ENCODE results near the gene C5orf15.

- TF ChIP-seq EZH2 (IDR thresholded peaks at IDR 0.05; ENCODE audit: low read length, unreplicated experiment) (no peak), EZH2phosphoT487 (IDR thresholded peaks at IDR 0.05; ENCODE audit: borderline replicate concordance, low read length) (no peak)
- TF ChIP-seq, protein P1, sequence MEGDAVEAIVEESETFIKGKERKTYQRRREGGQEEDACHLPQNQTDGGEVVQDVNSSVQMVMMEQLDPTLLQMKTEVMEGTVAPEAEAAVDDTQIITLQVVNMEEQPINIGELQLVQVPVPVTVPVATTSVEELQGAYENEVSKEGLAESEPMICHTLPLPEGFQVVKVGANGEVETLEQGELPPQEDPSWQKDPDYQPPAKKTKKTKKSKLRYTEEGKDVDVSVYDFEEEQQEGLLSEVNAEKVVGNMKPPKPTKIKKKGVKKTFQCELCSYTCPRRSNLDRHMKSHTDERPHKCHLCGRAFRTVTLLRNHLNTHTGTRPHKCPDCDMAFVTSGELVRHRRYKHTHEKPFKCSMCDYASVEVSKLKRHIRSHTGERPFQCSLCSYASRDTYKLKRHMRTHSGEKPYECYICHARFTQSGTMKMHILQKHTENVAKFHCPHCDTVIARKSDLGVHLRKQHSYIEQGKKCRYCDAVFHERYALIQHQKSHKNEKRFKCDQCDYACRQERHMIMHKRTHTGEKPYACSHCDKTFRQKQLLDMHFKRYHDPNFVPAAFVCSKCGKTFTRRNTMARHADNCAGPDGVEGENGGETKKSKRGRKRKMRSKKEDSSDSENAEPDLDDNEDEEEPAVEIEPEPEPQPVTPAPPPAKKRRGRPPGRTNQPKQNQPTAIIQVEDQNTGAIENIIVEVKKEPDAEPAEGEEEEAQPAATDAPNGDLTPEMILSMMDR (conservative IDR thresholded peaks at IDR 0.05; ENCODE audit: low read depth, low read length), result no peak
These were observed 37.1 kb upstream of the C5orf15 start for GRCh38 chr5:134005417-134006061.
